Large intestine (tissue), 3 donors: ENCODE results near the gene TLL2. TPM values are rescaled to one million over a fixed set of nuclear protein-coding genes. Genes with fewer than 3 reads are reported as not detected.

ENCODE experiments used
- DNase-seq, 2 donors: peaks; one replicate each; pipeline versions ENCODE4 v3.0.0 to v3.0.0-alpha.2; 2013
- H3K27ac ChIP-seq: one replicate; pipeline ENCODE4 v1.5.1; 2013; ENCODE audit warnings: low read length
- H3K27me3 ChIP-seq: 2 replicates; pipeline ENCODE4 v1.6.1; 2013; ENCODE audit warnings: low read length; ENCODE audit not compliant: control insufficient read depth, insufficient read depth
- H3K36me3 ChIP-seq: 2 replicates; pipeline ENCODE4 v1.6.1; 2013; ENCODE audit warnings: low read length; ENCODE audit not compliant: control insufficient read depth, insufficient read depth
- H3K4me1 ChIP-seq: one replicate; pipeline ENCODE4 v1.6.1; 2013; ENCODE audit warnings: low read length; ENCODE audit not compliant: control insufficient read depth, insufficient read depth
- H3K4me3 ChIP-seq: one replicate; pipeline ENCODE4 v1.5.1; 2013; ENCODE audit warnings: low read length
- H3K9me3 ChIP-seq: one replicate; pipeline ENCODE4 v1.6.1; 2013; ENCODE audit warnings: mild to moderate bottlenecking, low read depth, low read length, moderate library complexity; ENCODE audit not compliant: control insufficient read depth
- WGBS: methylation state at CpG from one replicate; pipeline ENCODE4 v1.1.5; 2013; ENCODE audit warnings: low lambda C conversion rate; ENCODE audit not compliant: insufficient coverage; 5-methylcytosine and 5-hydroxymethylcytosine counted together
- polyA plus RNA-seq: library from polyadenylated mRNA; unstranded; fragments of 120-200 nt; gene quantifications from one replicate; pipeline ENCODE4 v1.2.1, GENCODE V29; 2013

The TLL2 gene
- polyA plus RNA-seq, 1 donor, result 0.99 TPM

GRCh38 chr10:96322275-96322674 lies 191.5 kb downstream of the TLL2 start:
- no CpG with 5 or more reads among the region's 1 CpG for WGBS
- Histone ChIP-seq H3K4me3 (no peak overlapping the region), H3K27me3 (no peaks in the 10 kb centered on the region)

GRCh38 chr10:96321822-96322221 lies 191.9 kb downstream of the TLL2 start:
- 71% methylated on average over 1 of the region's 5 CpGs for WGBS
- Histone ChIP-seq H3K9me3 (no peaks in the 10 kb centered on the region), H3K27ac (no peak overlapping the region), H3K36me3 (no peaks in the 10 kb centered on the region), H3K27me3 (no peaks in the 10 kb centered on the region), H3K4me3 (no peak overlapping the region), H3K4me1 (peaks cover 3% of the 10 kb centered on the region)
- DNase-seq, result no peak

More at GRCh38 chr10:96322275-96322674, 191.5 kb downstream of the TLL2 start:
- peaks cover 3% of the 10 kb centered on the region for H3K4me1 ChIP-seq
- DNase-seq, result no peak
- H3K27ac ChIP-seq, result no peak overlapping the region
- no peaks in the 10 kb centered on the region for H3K36me3 ChIP-seq
- no peaks in the 10 kb centered on the region for H3K9me3 ChIP-seq

GRCh38 chr10:96319754-96320474 lies 193.8 kb downstream of the TLL2 start:
- WGBS, result no CpG with 5 or more reads among the region's 3 CpGs
- H3K27me3 ChIP-seq, result no peaks in the 10 kb centered on the region
- H3K27ac ChIP-seq, result no peak overlapping the region
- no peaks in the 10 kb centered on the region for H3K36me3 ChIP-seq
- no peak overlapping the region for H3K4me3 ChIP-seq
- H3K9me3 ChIP-seq, result no peaks in the 10 kb centered on the region
- DNase-seq, result no peak
- peaks cover 3% of the 10 kb centered on the region for H3K4me1 ChIP-seq

GRCh38 chr10:96317067-96317833 lies 196.5 kb downstream of the TLL2 start:
- no peaks in the 10 kb centered on the region for H3K36me3 ChIP-seq
- DNase-seq, result no peak
- H3K9me3 ChIP-seq, result no peaks in the 10 kb centered on the region
- WGBS, result 100% methylated on average over 1 of the region's 4 CpGs
- H3K4me1 ChIP-seq, result no peaks in the 10 kb centered on the region
- no peak overlapping the region for H3K27ac ChIP-seq
- H3K27me3 ChIP-seq, result no peaks in the 10 kb centered on the region
- no peak overlapping the region for H3K4me3 ChIP-seq

Other genes with a start within 250 kb of the TLL2 start
- 27.4 TPM for gene BLNK, start 242.4 kb downstream of the TLL2 start, polyA plus RNA-seq
- 0.04 TPM for gene DNTT, start 209.5 kb downstream of the TLL2 start, polyA plus RNA-seq
- gene OPALIN, start 154.9 kb downstream of the TLL2 start, polyA plus RNA-seq, result not detected
- 211 TPM for gene TM9SF3, start 73.1 kb upstream of the TLL2 start, polyA plus RNA-seq
- gene PIK3AP1, start 206.6 kb upstream of the TLL2 start, polyA plus RNA-seq, result 5.7 TPM